ENCODE data around the gene CST7.
"Not testable (repeated sequence)": the region's sequence is repeated elsewhere in the genome, so short reads cannot be mapped to it uniquely, and the experiment has no call there.

GRCh38 chr20:24946376-24946775, 2.7 kb upstream of the CST7 start:
- TF ChIP-seq POLR2AphosphoS5, CTCF, POLR2A (IDR thresholded peaks at IDR 0.05): not testable (repeated sequence)

Data from breast epithelium (tissue), 3 donors.